NCI-H128 (cell line): ENCODE data around the gene ADGRD1.

Experiments
- DNase-seq: peaks from one replicate; lab custom pipeline; 2025; ENCODE audit not compliant: unreplicated experiment; lab: John Stamatoyannopoulos, UW

Gene ADGRD1

DNA sequence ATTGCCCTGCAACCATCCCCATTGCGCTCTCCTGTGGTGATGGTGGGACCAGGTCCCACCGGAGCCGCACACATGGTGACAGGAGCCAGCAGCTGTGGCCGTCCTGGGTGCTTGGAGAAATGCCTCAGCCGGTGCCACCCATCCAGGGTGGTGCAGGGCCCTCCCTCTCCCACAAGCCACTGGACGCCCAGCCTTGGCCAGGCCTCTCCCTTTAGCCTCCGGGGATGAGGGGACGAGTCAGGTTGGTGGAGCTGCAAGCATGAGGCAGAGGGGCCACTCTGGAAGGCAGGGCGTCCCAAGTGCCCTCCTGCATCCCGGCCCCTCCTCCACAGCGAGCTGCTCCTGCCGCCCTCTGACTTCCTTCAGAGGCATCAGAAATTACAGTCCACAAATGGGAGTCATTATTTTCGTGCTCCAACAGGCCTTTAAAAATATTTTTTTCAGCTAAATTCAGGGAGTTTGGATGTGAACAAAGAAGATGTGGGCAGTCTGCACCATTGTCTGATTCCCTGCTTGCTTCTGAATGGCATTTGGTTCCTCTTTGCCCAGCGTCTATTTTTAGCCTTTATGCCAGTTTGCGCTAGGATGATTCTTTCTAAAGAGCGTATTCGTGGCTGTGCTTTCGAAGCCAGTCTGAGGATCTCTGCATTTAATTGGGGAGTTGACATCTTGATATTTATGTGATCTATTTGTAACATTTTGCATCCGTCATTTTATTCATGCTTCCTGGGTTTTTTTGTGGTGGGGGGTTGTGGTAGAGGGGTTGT is 189.4 kb downstream of the ADGRD1 start:
- no peak for DNase-seq

DNA sequence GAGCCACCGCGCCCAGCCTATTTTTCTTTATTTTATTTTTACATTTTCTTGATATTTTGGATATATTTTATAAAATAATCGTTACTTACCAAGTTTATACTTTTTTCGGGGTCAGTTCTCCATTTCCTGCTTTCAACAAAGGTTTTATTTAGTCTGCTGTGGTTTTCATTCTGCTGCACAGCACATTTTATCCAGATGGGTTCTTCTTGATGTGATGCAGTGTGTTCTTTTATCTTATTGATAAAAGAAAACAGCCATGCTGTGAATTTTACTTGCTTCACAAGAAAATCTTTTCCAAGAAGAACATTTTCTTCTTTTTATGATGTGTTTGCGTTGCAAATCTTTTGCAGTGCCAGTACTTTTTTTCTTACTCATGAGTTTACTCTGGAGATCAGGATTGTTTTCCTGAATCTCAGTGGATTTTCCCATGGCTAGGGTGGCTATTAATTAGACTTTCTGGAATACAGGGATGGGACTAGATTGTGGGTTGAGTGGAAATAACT is 192.5 kb downstream of the ADGRD1 start:
- no peak for DNase-seq

DNA sequence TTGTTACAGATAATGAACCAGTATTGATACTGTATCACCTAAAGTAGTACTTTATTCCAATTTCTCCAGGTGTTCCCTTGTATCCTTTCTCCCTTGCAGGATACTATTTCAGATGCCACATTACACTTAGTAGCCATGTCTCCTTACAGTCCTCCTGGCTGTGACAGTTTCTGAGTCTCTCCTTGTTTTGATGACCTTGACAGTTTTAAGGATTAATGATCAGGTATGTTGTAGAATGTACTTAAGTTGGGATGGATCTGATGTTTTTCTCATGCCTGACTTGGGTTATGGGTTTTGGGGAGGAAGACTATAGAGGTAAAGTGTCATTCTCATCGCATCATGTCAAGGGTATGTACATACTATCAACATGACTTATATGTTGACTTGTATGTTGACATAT is 193.6 kb downstream of the ADGRD1 start:
- DNase-seq = no peak

- no peak for DNase-seq
These were observed 194.2 kb downstream of the ADGRD1 start for GRCh38 chr12:131147894-131148293.

DNA sequence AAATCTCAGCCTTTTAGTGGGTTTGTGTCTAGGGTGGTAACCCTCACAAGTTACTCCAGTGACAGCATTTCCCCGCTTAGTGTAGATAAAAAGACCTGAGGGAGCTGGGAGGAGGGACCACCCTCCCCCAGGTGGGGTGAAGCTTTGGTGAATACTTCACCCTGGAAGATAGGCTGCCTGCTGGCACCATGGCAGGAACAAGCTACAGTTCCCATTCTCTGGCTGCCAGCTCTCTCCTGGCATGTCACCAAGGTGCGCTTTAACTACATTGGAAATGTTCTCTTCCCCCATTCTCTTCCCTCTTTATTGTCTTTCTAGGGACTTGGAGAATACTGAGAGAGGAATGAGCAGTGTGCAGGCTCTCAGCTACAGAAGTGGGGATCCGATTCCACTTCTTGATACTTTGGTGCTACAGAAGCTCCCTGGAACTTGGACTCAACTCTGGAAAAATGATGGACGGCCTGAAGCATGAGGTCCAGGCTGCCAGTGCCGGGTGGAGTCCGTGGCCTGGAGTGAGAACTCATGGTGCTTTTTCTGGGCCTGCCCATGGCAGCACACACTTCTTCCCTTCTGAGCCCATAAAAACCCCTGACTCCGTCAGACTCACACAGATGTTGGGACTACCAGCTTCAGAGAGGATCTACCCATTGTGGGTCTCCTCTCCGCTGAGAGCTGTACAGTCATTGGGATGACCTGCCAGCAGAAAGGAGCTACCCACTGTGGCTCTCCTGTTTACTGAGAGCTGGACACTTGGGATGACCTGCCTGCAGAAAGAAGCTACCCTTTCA is 198.0 kb downstream of the ADGRD1 start:
- no peak for DNase-seq

DNA sequence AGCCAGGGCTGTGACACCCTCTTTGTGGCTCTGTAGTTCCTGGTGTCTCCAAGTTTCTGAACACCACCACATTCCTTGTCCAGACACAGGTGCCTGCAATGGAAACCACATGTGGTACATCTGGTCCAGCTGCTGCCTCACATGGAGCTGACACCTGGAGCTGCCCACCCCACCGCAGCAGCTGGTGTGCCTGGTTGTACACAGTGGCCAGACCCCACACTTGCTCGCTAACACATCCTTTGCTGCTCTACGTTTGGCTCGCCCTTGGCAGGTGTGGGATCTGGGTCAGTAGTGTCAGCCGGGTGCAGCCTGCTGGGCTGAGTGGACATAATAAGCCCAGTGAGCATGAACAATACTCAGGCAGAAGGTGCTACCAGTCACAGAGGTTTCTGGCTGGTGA is 198.9 kb downstream of the ADGRD1 start:
- DNase-seq = no peak

- DNase-seq = no peak
These were observed 199.3 kb downstream of the ADGRD1 start for GRCh38 chr12:131153016-131153415.

GRCh38 chr12:131153956-131154355 is 200.2 kb downstream of the ADGRD1 start:
- DNase-seq = no peak

DNA sequence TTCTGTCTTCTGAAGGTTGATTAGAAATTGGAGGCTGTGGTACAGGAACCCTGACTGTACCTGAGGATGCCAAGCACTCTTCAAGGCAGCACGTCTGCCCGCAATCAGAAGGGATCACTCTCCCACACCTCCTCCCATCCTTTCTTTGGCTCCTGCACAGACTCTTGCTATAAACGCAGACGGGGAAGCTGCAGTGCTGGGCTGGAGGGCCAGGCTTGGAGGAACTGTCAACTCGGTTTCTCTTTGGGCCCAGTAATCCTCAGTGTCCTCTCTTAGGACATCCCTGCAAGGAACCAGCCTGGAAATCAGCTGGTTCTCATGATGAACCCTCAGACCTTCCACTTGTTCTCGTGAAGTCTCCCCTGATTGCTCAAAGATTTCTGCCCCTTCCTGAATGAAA is 201.4 kb downstream of the ADGRD1 start:
- DNase-seq = no peak

- DNase-seq = no peak
These were observed 204.0 kb downstream of the ADGRD1 start for GRCh38 chr12:131157743-131158142.

GRCh38 chr12:131159660-131160059 is 206.0 kb downstream of the ADGRD1 start:
- no peak for DNase-seq

- no peak for DNase-seq
These were observed 208.4 kb downstream of the ADGRD1 start for GRCh38 chr12:131162113-131162512.

DNA sequence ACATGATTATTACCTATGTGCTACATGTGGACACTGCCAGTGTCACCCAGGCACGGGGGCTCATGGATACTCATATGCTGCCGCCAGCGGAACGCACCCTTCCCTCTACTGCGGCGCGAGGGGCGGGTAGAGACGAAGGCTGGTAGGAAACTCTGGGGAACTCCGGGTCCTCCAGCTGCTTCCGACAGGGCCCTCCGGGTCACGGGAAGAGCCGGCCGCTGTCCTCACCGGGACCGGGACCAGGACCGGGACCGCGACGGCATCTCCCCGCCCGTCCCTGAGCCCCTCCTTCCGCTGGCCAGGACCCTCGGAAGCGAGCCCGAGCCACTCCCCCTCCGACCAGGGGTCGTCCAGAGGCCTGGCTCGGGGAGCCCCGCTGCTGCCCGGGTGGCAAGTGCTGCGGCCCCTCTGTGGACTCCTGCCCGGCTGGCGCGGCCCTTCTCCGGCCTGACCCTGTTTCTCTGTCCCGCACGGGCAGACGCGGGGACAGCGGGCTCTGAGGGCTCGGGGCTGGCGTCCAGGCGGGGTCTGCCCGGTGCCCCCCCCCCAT is 209.6 kb downstream of the ADGRD1 start:
- no peak for DNase-seq

DNA sequence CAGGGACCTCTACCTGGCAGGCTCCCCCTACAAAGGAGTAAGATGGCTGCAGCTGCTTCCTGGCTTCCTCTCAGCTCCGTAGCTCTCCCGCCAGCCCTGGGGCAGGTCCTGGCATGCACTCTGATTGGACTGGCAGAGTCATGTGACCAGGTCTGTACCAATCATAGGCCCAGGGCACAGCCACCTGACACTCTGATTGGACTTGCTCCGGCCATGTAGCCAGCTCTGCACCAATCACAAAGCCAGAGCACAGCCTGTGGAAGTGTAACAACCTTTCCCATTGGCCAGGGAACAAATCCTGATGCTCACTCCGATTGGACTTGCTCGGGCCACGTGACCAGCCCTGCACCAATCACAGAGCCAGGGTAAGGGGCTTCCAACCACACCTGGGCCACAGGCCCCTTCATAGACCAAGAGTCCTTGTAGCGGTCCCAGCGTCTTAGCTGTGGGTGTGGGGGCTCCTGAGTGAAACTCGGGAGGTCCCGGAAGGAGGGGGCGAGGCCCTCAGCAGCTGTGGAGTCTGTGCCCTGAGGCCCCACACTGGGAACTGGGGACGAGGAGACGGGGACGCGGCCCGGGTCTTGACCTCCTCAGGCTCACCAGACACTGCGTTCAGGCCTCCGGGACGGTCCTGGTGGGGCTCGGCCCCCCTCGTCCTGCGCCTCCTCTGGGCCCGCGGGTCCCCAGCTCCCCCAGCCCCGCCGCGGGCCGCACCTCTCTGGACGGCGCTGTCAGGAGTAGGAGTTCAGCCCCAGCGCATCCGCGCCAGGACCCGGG is 210.6 kb downstream of the ADGRD1 start:
- DNase-seq = no peak

- DNase-seq = no peak
These were observed 213.0 kb downstream of the ADGRD1 start for GRCh38 chr12:131166717-131167116.

DNA sequence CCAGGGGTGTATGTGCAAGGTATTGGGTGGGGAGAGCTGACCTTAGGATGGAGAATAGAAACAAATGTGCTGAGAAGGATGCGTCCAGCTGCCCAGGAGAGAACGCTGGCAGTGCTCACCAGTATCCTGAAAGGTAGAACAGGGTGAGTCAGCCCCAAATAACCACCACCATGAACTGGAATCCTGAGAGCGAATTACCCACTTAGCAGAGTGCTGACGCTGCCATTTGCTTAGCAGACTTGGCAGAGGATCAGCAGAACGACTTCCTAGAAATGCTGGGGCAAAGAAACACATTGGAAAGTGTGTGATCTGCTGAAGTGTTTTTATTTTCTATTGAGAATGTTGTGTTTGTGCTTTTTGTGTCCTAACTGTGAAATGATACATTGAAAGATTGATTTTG is 213.6 kb downstream of the ADGRD1 start:
- no peak for DNase-seq

GRCh38 chr12:131171029-131171428 is 217.3 kb downstream of the ADGRD1 start:
- DNase-seq = no peak

GRCh38 chr12:131174901-131175300 is 221.2 kb downstream of the ADGRD1 start:
- DNase-seq = no peak

- DNase-seq = no peak
These were observed 222.6 kb downstream of the ADGRD1 start for GRCh38 chr12:131176266-131176665.

DNA sequence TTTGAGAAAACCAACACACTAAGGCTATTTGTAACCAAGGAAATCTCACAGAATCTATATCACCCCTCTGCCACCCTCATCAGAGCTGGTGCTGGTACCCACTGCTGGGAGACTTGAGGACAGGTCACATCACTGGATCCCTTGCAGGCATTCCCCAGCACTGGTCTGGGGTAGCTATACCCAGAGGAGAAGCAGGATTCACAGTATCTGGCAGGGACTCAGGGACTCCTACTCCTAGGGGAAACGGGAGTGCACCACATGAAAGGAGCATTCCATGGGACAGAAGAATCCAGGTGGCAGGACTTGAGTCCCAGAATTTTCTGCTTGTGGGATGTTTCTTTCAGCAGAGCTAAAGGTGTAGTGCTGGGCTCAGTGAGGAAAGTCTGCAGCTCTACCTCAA is 223.2 kb downstream of the ADGRD1 start:
- no peak for DNase-seq

DNA sequence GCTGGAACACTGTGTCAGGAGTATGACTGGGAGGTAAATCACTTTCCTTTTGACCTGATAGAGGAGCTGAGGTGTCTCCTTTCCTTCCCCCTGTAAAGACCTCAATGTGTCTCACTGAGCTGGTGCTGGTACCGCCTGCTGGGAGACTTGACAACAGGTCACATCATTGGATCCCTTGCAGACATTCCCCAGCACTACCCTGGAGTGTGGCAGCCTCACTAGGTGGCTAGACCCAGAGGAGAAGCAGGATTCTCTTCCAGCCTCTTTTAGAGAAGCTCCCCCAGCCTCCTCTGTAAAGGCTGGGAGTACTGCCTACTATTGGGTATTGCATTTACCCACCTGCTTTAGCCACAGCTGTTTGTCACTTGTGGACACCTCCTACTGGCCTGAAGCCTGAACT is 223.9 kb downstream of the ADGRD1 start:
- no peak for DNase-seq
